Measurements from ENCODE around the gene HSP90B1. TPM values are rescaled to one million over a fixed set of nuclear protein-coding genes. Genes with fewer than 3 reads are reported as not detected.

The HSP90B1 gene
- total and polyA plus RNA-seq, 4 donors = 374 to 594 (median 433) TPM

GRCh38 chr12:103965255-103965589 lies 35.0 kb downstream of the HSP90B1 start:
- WGBS (ENCODE audit: insufficient coverage) = 0% methylated on average over 1 of the region's 11 CpGs
- peaks cover 6% of the 10 kb centered on the region for H3K4me1 ChIP-seq (ENCODE audit: control insufficient read depth, insufficient read depth, low read length)
- DNase-seq (ENCODE audit: low read depth in 4 of 6, low spot score in 6 of 6) = no peak

GRCh38 chr12:103965590-103966504 lies 35.6 kb downstream of the HSP90B1 start, which contains the start of gene TDG:
Gene TDG, plus strand, starts transcription at chr12:103965872. Its CDS starts 166 bp downstream, at chr12:103966038.
- Histone ChIP-seq H3K27ac (ENCODE audit: low read depth, low read length) (peak within 1 kb of the TSS; percentile 95), H3K9me3 (ENCODE audit: control insufficient read depth, insufficient read depth, low read length) (no peaks in the 10 kb centered on the region), H3K4me1 (ENCODE audit: control insufficient read depth, insufficient read depth, low read length) (peaks cover 6% of the 10 kb centered on the region), H3K4me3 (ENCODE audit: low read depth, low read length) (peak within 1 kb of the TSS; percentile 82), H3K27me3 (ENCODE audit: control insufficient read depth, insufficient read depth, low read length) (no peaks in the 10 kb centered on the region), H3K36me3 (ENCODE audit: control insufficient read depth, insufficient read depth, low read length) (peaks cover 2% of the 10 kb centered on the region)
- under 1% methylated on average over 54 of the region's 64 CpGs for WGBS (ENCODE audit: insufficient coverage)
- peak; percentile 97 to 100 (median 98) for DNase-seq (ENCODE audit: low read depth in 4 of 6, low spot score in 6 of 6)

More at GRCh38 chr12:103965255-103965589, 35.0 kb downstream of the HSP90B1 start:
- Histone ChIP-seq H3K36me3 (ENCODE audit: control insufficient read depth, insufficient read depth, low read length) (peaks cover 2% of the 10 kb centered on the region), H3K4me3 (ENCODE audit: low read depth, low read length) (peak overlapping the region; percentile 82), H3K27me3 (ENCODE audit: control insufficient read depth, insufficient read depth, low read length) (no peaks in the 10 kb centered on the region), H3K9me3 (ENCODE audit: control insufficient read depth, insufficient read depth, low read length) (no peaks in the 10 kb centered on the region), H3K27ac (ENCODE audit: low read depth, low read length) (peak overlapping the region; percentile 95)

- Histone ChIP-seq H3K9me3 (ENCODE audit: control insufficient read depth, insufficient read depth, low read length) (no peaks in the 10 kb centered on the region), H3K36me3 (ENCODE audit: control insufficient read depth, insufficient read depth, low read length) (peaks cover 2% of the 10 kb centered on the region), H3K27me3 (ENCODE audit: control insufficient read depth, insufficient read depth, low read length) (no peaks in the 10 kb centered on the region), H3K4me3 (ENCODE audit: low read depth, low read length) (peak overlapping the region; percentile 82), H3K4me1 (ENCODE audit: control insufficient read depth, insufficient read depth, low read length) (peaks cover 6% of the 10 kb centered on the region), H3K27ac (ENCODE audit: low read depth, low read length) (peak overlapping the region; percentile 95)
- no CpG with 5 or more reads among the region's 1 CpG for WGBS (ENCODE audit: insufficient coverage)
- peak in 1 of 6 donors; percentile 2 for DNase-seq (ENCODE audit: low read depth in 4 of 6, low spot score in 6 of 6)
Measured at GRCh38 chr12:103966736-103967135, 36.5 kb downstream of the HSP90B1 start.

GRCh38 chr12:103969391-103969790 lies 39.2 kb downstream of the HSP90B1 start:
- no peak for DNase-seq (ENCODE audit: low read depth in 4 of 6, low spot score in 6 of 6)
- Histone ChIP-seq H3K4me3 (ENCODE audit: low read depth, low read length) (no peak overlapping the region), H3K27ac (ENCODE audit: low read depth, low read length) (no peak overlapping the region), H3K4me1 (ENCODE audit: control insufficient read depth, insufficient read depth, low read length) (peaks cover 1% of the 10 kb centered on the region), H3K27me3 (ENCODE audit: control insufficient read depth, insufficient read depth, low read length) (no peaks in the 10 kb centered on the region), H3K36me3 (ENCODE audit: control insufficient read depth, insufficient read depth, low read length) (peaks cover 5% of the 10 kb centered on the region), H3K9me3 (ENCODE audit: control insufficient read depth, insufficient read depth, low read length) (no peaks in the 10 kb centered on the region)
- whole genome bisulfite sequencing (ENCODE audit: insufficient coverage) = 67% methylated on average over 1 of the region's 2 CpGs

- Histone ChIP-seq H3K4me3 (ENCODE audit: low read depth, low read length) (no peak overlapping the region), H3K27me3 (ENCODE audit: control insufficient read depth, insufficient read depth, low read length) (no peaks in the 10 kb centered on the region), H3K27ac (ENCODE audit: low read depth, low read length) (no peak overlapping the region), H3K9me3 (ENCODE audit: control insufficient read depth, insufficient read depth, low read length) (no peaks in the 10 kb centered on the region), H3K36me3 (ENCODE audit: control insufficient read depth, insufficient read depth, low read length) (peaks cover 18% of the 10 kb centered on the region), H3K4me1 (ENCODE audit: control insufficient read depth, insufficient read depth, low read length) (no peaks in the 10 kb centered on the region)
- DNase-seq (ENCODE audit: low read depth in 4 of 6, low spot score in 6 of 6) = no peak
- no CpG with 5 or more reads among the region's 2 CpGs for WGBS (ENCODE audit: insufficient coverage)
Measured at GRCh38 chr12:103973909-103974308, 43.7 kb downstream of the HSP90B1 start.

GRCh38 chr12:103975368-103975767 lies 45.2 kb downstream of the HSP90B1 start:
- H3K9me3 ChIP-seq (ENCODE audit: control insufficient read depth, insufficient read depth, low read length) = no peaks in the 10 kb centered on the region
- no peaks in the 10 kb centered on the region for H3K4me1 ChIP-seq (ENCODE audit: control insufficient read depth, insufficient read depth, low read length)
- H3K27me3 ChIP-seq (ENCODE audit: control insufficient read depth, insufficient read depth, low read length) = no peaks in the 10 kb centered on the region
- H3K4me3 ChIP-seq (ENCODE audit: low read depth, low read length) = no peak overlapping the region
- DNase-seq (ENCODE audit: low read depth in 4 of 6, low spot score in 6 of 6) = no peak
- WGBS (ENCODE audit: insufficient coverage) = 86% methylated on average over 1 of the region's 2 CpGs
- H3K27ac ChIP-seq (ENCODE audit: low read depth, low read length) = no peak overlapping the region
- H3K36me3 ChIP-seq (ENCODE audit: control insufficient read depth, insufficient read depth, low read length) = peaks cover 16% of the 10 kb centered on the region

GRCh38 chr12:103978384-103978982 lies 48.3 kb downstream of the HSP90B1 start:
- no peak overlapping the region for H3K27ac ChIP-seq (ENCODE audit: low read depth, low read length)
- H3K9me3 ChIP-seq (ENCODE audit: control insufficient read depth, insufficient read depth, low read length) = no peaks in the 10 kb centered on the region
- no peaks in the 10 kb centered on the region for H3K27me3 ChIP-seq (ENCODE audit: control insufficient read depth, insufficient read depth, low read length)
- no peaks in the 10 kb centered on the region for H3K4me1 ChIP-seq (ENCODE audit: control insufficient read depth, insufficient read depth, low read length)
- H3K36me3 ChIP-seq (ENCODE audit: control insufficient read depth, insufficient read depth, low read length) = peaks cover 27% of the 10 kb centered on the region
- H3K4me3 ChIP-seq (ENCODE audit: low read depth, low read length) = no peak overlapping the region
- no peak for DNase-seq (ENCODE audit: low read depth in 4 of 6, low spot score in 6 of 6)
- 94% methylated on average over 4 of the region's 4 CpGs for WGBS (ENCODE audit: insufficient coverage)

- no CpG with 5 or more reads among the region's 2 CpGs for WGBS (ENCODE audit: insufficient coverage)
- Histone ChIP-seq H3K4me1 (ENCODE audit: control insufficient read depth, insufficient read depth, low read length) (no peaks in the 10 kb centered on the region), H3K9me3 (ENCODE audit: control insufficient read depth, insufficient read depth, low read length) (no peaks in the 10 kb centered on the region), H3K27me3 (ENCODE audit: control insufficient read depth, insufficient read depth, low read length) (no peaks in the 10 kb centered on the region), H3K27ac (ENCODE audit: low read depth, low read length) (no peak overlapping the region), H3K36me3 (ENCODE audit: control insufficient read depth, insufficient read depth, low read length) (peaks cover 24% of the 10 kb centered on the region), H3K4me3 (ENCODE audit: low read depth, low read length) (no peak overlapping the region)
- no peak for DNase-seq (ENCODE audit: low read depth in 4 of 6, low spot score in 6 of 6)
Measured at GRCh38 chr12:103986829-103987228, 56.6 kb downstream of the HSP90B1 start.

GRCh38 chr12:103994235-103994634 lies 64.0 kb downstream of the HSP90B1 start:
- no peaks in the 10 kb centered on the region for H3K27me3 ChIP-seq (ENCODE audit: control insufficient read depth, insufficient read depth, low read length)
- no peaks in the 10 kb centered on the region for H3K9me3 ChIP-seq (ENCODE audit: control insufficient read depth, insufficient read depth, low read length)
- no peak overlapping the region for H3K4me3 ChIP-seq (ENCODE audit: low read depth, low read length)
- 82% methylated on average over 4 of the region's 4 CpGs for WGBS (ENCODE audit: insufficient coverage)
- no peak overlapping the region for H3K27ac ChIP-seq (ENCODE audit: low read depth, low read length)
- no peaks in the 10 kb centered on the region for H3K4me1 ChIP-seq (ENCODE audit: control insufficient read depth, insufficient read depth, low read length)
- DNase-seq (ENCODE audit: low read depth in 4 of 6, low spot score in 6 of 6) = no peak
- H3K36me3 ChIP-seq (ENCODE audit: control insufficient read depth, insufficient read depth, low read length) = no peaks in the 10 kb centered on the region

Measured in spinal cord (tissue), 10 donors.